HFFc6 (cell line): ENCODE data around the gene FAT4. TPM values are rescaled to one million over a fixed set of nuclear protein-coding genes. Genes with fewer than 3 reads are reported as not detected.

Source experiments
- DNase-seq: peaks from one replicate; pipeline ENCODE4 v3.0.0-alpha.2; 2018
- H3K27ac Mint-ChIP-seq: 2 replicates; pipeline ENCODE4 v1.8.0; 2020; ENCODE audit warnings: mild to moderate bottlenecking, mixed read lengths
- H3K27me3 Mint-ChIP-seq: 2 replicates; pipeline ENCODE4 v1.8.0; 2021; ENCODE audit warnings: mild to moderate bottlenecking, moderate library complexity, mixed read lengths; ENCODE audit not compliant: insufficient read depth
- H3K36me3 Mint-ChIP-seq: 2 replicates; pipeline ENCODE4 v1.8.0; 2021; ENCODE audit warnings: low read depth, mixed read lengths
- H3K4me1 Mint-ChIP-seq: 2 replicates; pipeline ENCODE4 v1.8.0; 2020; ENCODE audit warnings: low read depth, mixed read lengths
- H3K4me3 Mint-ChIP-seq: 2 replicates; pipeline ENCODE4 v1.8.0; 2020; ENCODE audit warnings: mild to moderate bottlenecking, moderate library complexity, mixed read lengths
- H3K9me3 Mint-ChIP-seq: 2 replicates; pipeline ENCODE4 v1.8.0; 2020; ENCODE audit warnings: mild to moderate bottlenecking, mixed read lengths
- CTCF ChIP-seq: fragments of 200-600 bp; sonication (generic); IDR thresholded peaks from 2 replicates; pipeline ENCODE4 v1.5.0; 2021; ENCODE audit warnings: antibody characterized with exemption, mild to moderate bottlenecking
- total RNA-seq, 6 experiments: library from RNA; stranded (reverse); fragmentation: NEBNext Ultra II Directional; extraction: Animal tissue kit (Norgen Biotek cat#: 25700); gene quantifications; 2 replicates in 1 of 6; 3 replicates in 5 of 6; pipeline ENCODE4 v1.2.3, GENCODE V29; 2021

FAT4 gene
- total RNA-seq, 6 experiments from 2014 or later: 11.1 to 18.4 (median 12.8) TPM

GRCh38 chr4:125303058-125303457 lies 11.7 kb upstream of the FAT4 start:
- Mint-ChIP-seq H3K4me1 (peaks cover 19% of the 10 kb centered on the region), H3K9me3 (no peaks in the 10 kb centered on the region), H3K27me3 (no peaks in the 10 kb centered on the region), H3K4me3 (peak overlapping the region; percentile 27; the same call in 1 of the 2 replicates), H3K36me3 (no peaks in the 10 kb centered on the region), H3K27ac (no peak overlapping the region; the same call in 1 of the 2 replicates)
- TF ChIP-seq CTCF: no peak
- peak; percentile 36 for DNase-seq

- no peak overlapping the region for H3K4me3 Mint-ChIP-seq
- no peaks in the 10 kb centered on the region for H3K9me3 Mint-ChIP-seq
- no peak for DNase-seq
- H3K27ac Mint-ChIP-seq: no peak overlapping the region
- no peaks in the 10 kb centered on the region for H3K36me3 Mint-ChIP-seq
- no peak for TF ChIP-seq CTCF
- H3K27me3 Mint-ChIP-seq: no peaks in the 10 kb centered on the region
- peaks cover 19% of the 10 kb centered on the region for H3K4me1 Mint-ChIP-seq
Measured at GRCh38 chr4:125303821-125304220, 10.9 kb upstream of the FAT4 start.

GRCh38 chr4:125306112-125306511 lies 8.6 kb upstream of the FAT4 start:
- Mint-ChIP-seq H3K27me3 (peaks cover 2% of the 10 kb centered on the region), H3K27ac (no peak overlapping the region), H3K4me3 (no peak overlapping the region), H3K36me3 (peaks cover 7% of the 10 kb centered on the region; the same call in 1 of the 2 replicates), H3K4me1 (peaks cover 19% of the 10 kb centered on the region), H3K9me3 (peaks cover 11% of the 10 kb centered on the region)
- no peak for DNase-seq
- TF ChIP-seq CTCF: no peak

GRCh38 chr4:125306533-125306932 lies 8.2 kb upstream of the FAT4 start:
- TF ChIP-seq CTCF: no peak
- peaks cover 19% of the 10 kb centered on the region for H3K4me1 Mint-ChIP-seq
- H3K27ac Mint-ChIP-seq: no peak overlapping the region
- no peak overlapping the region for H3K4me3 Mint-ChIP-seq
- H3K27me3 Mint-ChIP-seq: peaks cover 3% of the 10 kb centered on the region
- no peak for DNase-seq
- peaks cover 11% of the 10 kb centered on the region for H3K9me3 Mint-ChIP-seq
- H3K36me3 Mint-ChIP-seq: peaks cover 7% of the 10 kb centered on the region; the same call in 1 of the 2 replicates

DNA sequence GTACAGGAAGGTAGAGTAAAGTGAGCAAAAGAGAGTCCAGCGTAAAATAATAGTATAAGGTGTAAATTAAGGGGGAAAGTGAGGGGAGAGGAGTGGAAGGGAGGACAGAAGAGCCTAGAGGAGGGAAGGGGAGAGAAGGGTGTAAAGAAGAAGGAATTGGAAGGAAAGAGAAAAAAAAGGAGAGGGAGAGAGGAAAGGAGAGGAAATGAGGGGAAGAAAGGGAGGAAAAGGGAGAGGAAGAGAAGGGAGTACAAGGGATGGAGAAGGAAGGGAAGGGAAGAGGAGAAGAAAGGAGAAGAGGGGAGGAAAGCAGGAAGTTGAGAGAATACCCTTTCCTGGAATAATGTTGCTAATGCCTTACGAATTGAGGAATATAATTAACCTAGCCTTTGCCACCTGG lies 3.3 kb upstream of the FAT4 start:
- Mint-ChIP-seq H3K27me3 (peaks cover 5% of the 10 kb centered on the region), H3K9me3 (peaks cover 11% of the 10 kb centered on the region), H3K27ac (no peak overlapping the region), H3K4me1 (peaks cover 15% of the 10 kb centered on the region), H3K4me3 (no peak overlapping the region), H3K36me3 (peaks cover 7% of the 10 kb centered on the region; the same call in 1 of the 2 replicates)
- DNase-seq: no peak
- TF ChIP-seq CTCF: no peak

- Mint-ChIP-seq H3K36me3 (peaks cover 20% of the 10 kb centered on the region), H3K4me3 (peak overlapping the region; percentile 60), H3K27me3 (peaks cover 5% of the 10 kb centered on the region), H3K27ac (peak overlapping the region; percentile 40; the same call in 1 of the 2 replicates), H3K4me1 (peaks cover 31% of the 10 kb centered on the region), H3K9me3 (peaks cover 11% of the 10 kb centered on the region)
- TF ChIP-seq CTCF: peak; percentile 95
- DNase-seq: peak; percentile 90
Measured at GRCh38 chr4:125313497-125313896, 1.3 kb upstream of the FAT4 start.
